ENCODE results near the gene KMT2E. TPM values are rescaled to one million over a fixed set of nuclear protein-coding genes. Genes with fewer than 3 reads are reported as not detected.

Gene KMT2E
- total and polyA plus RNA-seq, 7 donors = 6.2 to 40.9 (median 24.0) TPM

GRCh38 chr7:105021967-105022366 is 8.0 kb downstream of the KMT2E start:
- Histone ChIP-seq H3K4me1 (peaks cover 97% of the 10 kb centered on the region), H3K9me3 (no peaks in the 10 kb centered on the region), H3K27ac (no peak overlapping the region), H3K4me3 (peak overlapping the region; percentile 1), H3K27me3 (ENCODE audit: insufficient read depth in 3 of 3, low read length in 2 of 3) (no peaks in the 10 kb centered on the region), H3K36me3 (ENCODE audit: insufficient read depth in 1 of 2, low read depth in 1 of 2) (no peaks in the 10 kb centered on the region)
- no peak for TF ChIP-seq CTCF (IDR thresholded peaks at IDR 0.05)
- WGBS, 3 donors = 70 to 77% (median 74%) methylated on average over 3 of the region's 3 CpGs
- intact Hi-C loops (cut with DNase I) = no loop called here
- ATAC-seq (no peak), DNase-seq (no peak)

- H3K9me3 ChIP-seq = no peaks in the 10 kb centered on the region
- no peak for ATAC-seq
- no peak for DNase-seq
- no peak overlapping the region for H3K27ac ChIP-seq
- peak overlapping the region; percentile 1 for H3K4me3 ChIP-seq
- no peaks in the 10 kb centered on the region for H3K27me3 ChIP-seq (ENCODE audit: insufficient read depth in 3 of 3, low read length in 2 of 3)
- no peaks in the 10 kb centered on the region for H3K36me3 ChIP-seq (ENCODE audit: insufficient read depth in 1 of 2, low read depth in 1 of 2)
- TF ChIP-seq CTCF (IDR thresholded peaks at IDR 0.05) = no peak
- H3K4me1 ChIP-seq = peaks cover 97% of the 10 kb centered on the region
- WGBS, 3 donors = 64 to 70% (median 69%) methylated on average over 4 of the region's 4 CpGs
- intact Hi-C loops (cut with DNase I) = no loop called here
These were observed 8.5 kb downstream of the KMT2E start for GRCh38 chr7:105022458-105022857.

- no peaks in the 10 kb centered on the region for H3K27me3 ChIP-seq (ENCODE audit: insufficient read depth in 3 of 3, low read length in 2 of 3)
- intact Hi-C loops (cut with DNase I) = no loop called here
- no peaks in the 10 kb centered on the region for H3K9me3 ChIP-seq
- peak overlapping the region; percentile 5 for H3K4me3 ChIP-seq
- H3K36me3 ChIP-seq (ENCODE audit: insufficient read depth in 1 of 2, low read depth in 1 of 2) = no peaks in the 10 kb centered on the region
- peak overlapping the region; percentile 54 for H3K27ac ChIP-seq
- TF ChIP-seq CTCF (IDR thresholded peaks at IDR 0.05) = no peak
- ATAC-seq = peak in 3 of 4 donors; percentile 33 to 50 (median 42)
- 18 to 43% (median 21%) methylated on average over 1 of the region's 1 CpG for WGBS, 3 donors
- no peak for DNase-seq
- H3K4me1 ChIP-seq = peaks cover 86% of the 10 kb centered on the region
These were observed 10.7 kb downstream of the KMT2E start for GRCh38 chr7:105024734-105025133.

GRCh38 chr7:105026750-105027149 is 12.7 kb downstream of the KMT2E start:
- intact Hi-C loops (cut with DNase I) = no loop called here
- ATAC-seq = no peak
- no peak overlapping the region for H3K27ac ChIP-seq
- H3K9me3 ChIP-seq = no peaks in the 10 kb centered on the region
- H3K4me1 ChIP-seq = peaks cover 79% of the 10 kb centered on the region
- H3K27me3 ChIP-seq (ENCODE audit: insufficient read depth in 3 of 3, low read length in 2 of 3) = no peaks in the 10 kb centered on the region
- no peak for TF ChIP-seq CTCF (IDR thresholded peaks at IDR 0.05)
- WGBS, 3 donors = 85 to 96% (median 94%) methylated on average over 2 of the region's 2 CpGs
- no peak overlapping the region for H3K4me3 ChIP-seq
- no peak for DNase-seq
- H3K36me3 ChIP-seq (ENCODE audit: insufficient read depth in 1 of 2, low read depth in 1 of 2) = no peaks in the 10 kb centered on the region

GRCh38 chr7:105027176-105027853 is 13.3 kb downstream of the KMT2E start:
- intact Hi-C loops (cut with DNase I) = no loop called here
- no peak for TF ChIP-seq CTCF (IDR thresholded peaks at IDR 0.05)
- no peak for DNase-seq
- Histone ChIP-seq H3K27me3 (ENCODE audit: insufficient read depth in 3 of 3, low read length in 2 of 3) (no peaks in the 10 kb centered on the region), H3K36me3 (ENCODE audit: insufficient read depth in 1 of 2, low read depth in 1 of 2) (no peaks in the 10 kb centered on the region), H3K4me3 (no peak overlapping the region), H3K9me3 (no peaks in the 10 kb centered on the region), H3K4me1 (peaks cover 73% of the 10 kb centered on the region), H3K27ac (no peak overlapping the region)
- ATAC-seq = no peak
- 58 to 66% (median 65%) methylated on average over 2 of the region's 2 CpGs for WGBS, 3 donors
